GF-D8 (cell line): ENCODE data around the gene RUNX1.
A peak's percentile ranks its signal among the peaks of the same experiment; 100 is the strongest.

ENCODE experiments used
- DNase-seq: peaks from one replicate; lab custom pipeline; 2025; lab: John Stamatoyannopoulos, UW

RUNX1 gene

DNA sequence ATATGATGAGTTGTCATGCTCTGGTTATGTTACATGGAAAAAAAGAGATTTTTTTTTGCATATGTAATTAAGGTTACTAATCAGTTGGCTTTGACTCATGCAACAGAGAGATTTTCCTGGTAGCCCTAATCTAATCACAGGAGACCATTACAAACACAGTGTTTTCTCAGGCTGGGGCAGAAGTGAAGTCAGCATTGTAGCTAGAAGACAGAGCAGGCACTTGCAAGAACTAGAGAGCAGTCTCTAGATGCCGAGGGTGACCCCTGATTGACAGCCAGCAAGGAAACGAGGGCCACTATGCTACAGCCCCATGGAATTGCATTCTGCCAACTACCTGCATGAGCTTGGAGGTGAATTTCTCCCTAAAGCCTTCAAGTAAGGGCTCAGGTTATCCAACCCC lies 151.3 kb downstream of the RUNX1 start:
- DNase-seq, result no peak

- no peak for DNase-seq
Measured at GRCh38 chr21:34894401-34894800, 154.7 kb downstream of the RUNX1 start.

DNA sequence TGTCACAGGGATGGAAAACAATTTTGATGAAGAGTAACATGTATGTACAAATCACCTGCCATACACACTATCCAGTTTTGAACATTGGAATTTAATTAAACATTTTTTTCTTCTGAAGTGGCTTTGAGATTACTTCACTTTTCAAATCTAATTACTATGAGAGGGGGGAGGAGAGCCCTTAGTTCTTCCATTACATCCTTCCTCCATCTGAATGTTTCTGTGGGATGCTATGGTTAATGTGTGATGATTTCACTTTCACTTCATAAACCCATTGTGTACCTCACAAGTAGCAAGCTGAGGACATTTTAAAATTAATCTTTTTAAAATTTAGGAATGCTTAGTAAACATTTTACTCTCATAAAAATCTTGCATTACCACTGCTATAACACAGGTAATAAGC lies 156.9 kb downstream of the RUNX1 start:
- peak; percentile 72 for DNase-seq

GRCh38 chr21:34891613-34891943 lies 157.5 kb downstream of the RUNX1 start:
- no peak for DNase-seq

GRCh38 chr21:34890724-34891612 lies 158.1 kb downstream of the RUNX1 start:
- DNase-seq, result peak; percentile 34

DNA sequence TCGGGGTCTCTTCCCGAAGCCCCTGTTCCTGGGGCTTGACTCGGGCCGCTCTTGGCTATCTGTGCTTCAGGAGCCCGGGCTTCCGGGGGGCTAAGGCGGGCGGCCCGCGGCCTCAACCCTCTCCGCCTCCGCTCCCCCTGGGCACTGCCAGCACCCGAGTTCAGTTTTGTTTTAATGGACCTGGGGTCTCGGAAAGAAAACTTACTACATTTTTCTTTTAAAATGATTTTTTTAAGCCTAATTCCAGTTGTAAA lies 158.7 kb downstream of the RUNX1 start:
- DNase-seq, result no peak

GRCh38 chr21:34889676-34890469 lies 159.2 kb downstream of the RUNX1 start:
- peak; percentile 61 for DNase-seq

DNA sequence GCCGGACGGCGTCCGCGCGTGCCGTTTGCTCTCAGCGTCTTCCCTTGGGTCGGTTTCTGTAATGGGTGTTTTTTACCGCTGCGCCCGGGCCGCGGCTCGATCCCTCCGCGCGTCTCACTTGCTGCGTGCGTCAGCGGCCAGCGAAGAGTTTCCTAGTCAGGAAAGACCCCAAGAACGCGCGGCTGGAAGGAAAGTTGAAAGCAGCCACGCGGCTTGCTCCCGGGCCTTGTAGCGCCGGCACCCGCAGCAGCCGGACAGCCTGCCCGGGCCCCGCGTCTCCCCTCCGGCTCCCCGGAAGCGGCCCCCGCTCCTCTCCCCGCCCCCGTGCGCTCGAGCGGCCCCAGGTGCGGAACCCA lies 159.8 kb downstream of the RUNX1 start:
- DNase-seq, result no peak

DNA sequence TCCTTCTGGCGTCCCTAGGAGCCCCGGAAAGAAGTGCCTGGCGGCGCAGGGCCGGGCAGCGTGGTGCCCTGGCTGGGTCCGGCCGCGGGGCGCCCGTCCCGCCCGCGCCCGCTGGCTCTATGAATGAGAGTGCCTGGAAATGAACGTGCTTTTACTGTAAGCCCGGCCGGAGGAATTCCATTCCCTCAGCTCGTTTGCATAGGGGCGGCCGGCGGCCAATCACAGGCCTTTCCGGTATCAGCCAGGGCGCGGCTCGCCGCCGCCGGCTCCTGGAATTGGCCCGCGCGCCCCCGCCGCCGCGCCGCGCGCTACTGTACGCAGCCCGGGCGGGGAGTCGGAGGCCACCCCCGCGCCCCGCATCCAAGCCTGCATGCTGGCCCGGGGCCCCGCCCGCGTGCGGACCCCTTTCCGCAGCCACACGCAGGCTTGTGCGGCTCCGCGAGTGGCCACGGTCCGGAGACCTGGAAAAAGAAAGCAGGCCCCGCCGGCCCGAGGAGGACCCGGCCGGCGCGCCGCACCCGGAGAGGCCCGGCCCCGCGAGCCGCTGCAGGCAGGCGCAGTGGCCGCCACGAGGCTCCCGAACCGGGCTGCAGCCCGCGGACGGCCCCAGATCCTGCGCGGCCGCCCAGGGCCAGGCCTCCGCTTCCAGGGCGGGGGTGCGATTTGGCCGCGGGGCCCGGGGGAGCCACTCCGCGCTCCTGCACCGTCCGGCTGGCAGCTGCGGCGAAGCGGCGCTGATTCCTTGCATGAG lies 160.4 kb downstream of the RUNX1 start:
- DNase-seq, result peak; percentile 84

DNA sequence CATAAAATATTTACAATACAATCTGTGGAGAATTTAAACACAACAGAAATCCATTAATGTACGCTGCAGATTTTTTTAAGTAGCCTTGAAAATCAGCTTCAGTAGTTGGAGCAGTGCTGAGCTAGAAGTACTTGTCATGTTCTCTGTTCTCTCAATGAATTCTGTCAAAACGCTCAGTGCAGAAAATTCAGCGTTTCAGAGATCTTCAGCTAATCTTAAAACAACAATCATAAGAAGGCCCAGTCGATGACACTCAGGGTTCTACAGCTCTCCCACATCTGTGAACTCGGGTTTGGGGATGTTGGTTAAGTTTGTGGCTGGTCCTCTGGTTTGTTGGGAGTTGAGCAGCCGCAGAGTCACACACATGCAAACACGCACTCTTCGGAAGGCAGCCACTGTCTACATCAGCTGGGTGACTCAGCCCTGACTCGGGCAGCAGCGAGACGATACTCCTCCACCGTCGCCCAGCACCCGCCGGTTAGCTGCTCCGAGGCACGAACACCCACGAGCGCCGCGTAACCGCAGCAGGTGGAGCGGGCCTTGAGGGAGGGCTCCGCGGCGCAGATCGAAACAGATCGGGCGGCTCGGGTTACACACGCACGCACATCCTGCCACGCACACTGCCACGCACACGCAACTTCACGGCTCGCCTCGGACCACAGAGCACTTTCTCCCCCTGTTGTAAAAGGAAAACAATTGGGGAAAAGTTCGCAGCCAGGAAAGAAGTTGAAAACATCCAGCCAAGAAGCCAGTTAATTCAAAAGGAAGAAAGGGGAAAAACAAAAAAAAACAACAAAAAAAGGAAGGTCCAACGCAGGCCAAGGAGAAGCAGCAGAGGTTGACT lies 161.2 kb downstream of the RUNX1 start:
- DNase-seq, result peak; percentile 37

- no peak for DNase-seq
Measured at GRCh38 chr21:34887105-34887442, 162.0 kb downstream of the RUNX1 start.

GRCh38 chr21:34886240-34887104 lies 162.6 kb downstream of the RUNX1 start:
- no peak for DNase-seq

DNA sequence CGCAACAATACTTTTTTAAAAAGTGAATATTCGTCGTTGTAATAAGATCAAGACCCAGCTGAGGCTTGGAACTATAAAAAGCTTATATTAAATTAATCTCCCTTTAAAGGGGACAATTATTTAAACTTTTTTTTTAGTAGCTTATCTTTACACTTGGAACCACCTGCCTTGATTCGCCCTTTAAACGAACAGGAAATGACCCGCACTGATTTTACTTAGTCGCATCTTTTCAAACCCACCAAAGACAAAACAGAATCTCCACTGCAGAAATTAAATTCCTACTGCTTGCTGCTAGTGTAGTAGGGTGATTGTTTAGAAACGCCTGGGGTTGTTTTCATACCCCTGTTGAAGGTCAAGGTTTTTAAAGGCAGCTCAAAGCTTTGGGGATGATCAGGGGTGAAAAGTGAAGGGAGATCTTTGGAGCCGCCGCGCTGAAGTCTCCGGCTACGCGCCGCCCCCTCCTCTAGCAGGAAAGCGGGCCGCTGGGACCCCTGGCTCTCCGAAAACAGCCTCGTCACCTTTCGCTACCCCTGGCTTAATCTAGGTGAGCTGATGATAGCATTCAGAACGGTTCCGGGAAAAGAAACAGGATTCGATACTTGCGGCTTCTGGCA lies 163.4 kb downstream of the RUNX1 start:
- DNase-seq, result no peak

- no peak for DNase-seq
Measured at GRCh38 chr21:34885125-34885524, 164.0 kb downstream of the RUNX1 start.

DNA sequence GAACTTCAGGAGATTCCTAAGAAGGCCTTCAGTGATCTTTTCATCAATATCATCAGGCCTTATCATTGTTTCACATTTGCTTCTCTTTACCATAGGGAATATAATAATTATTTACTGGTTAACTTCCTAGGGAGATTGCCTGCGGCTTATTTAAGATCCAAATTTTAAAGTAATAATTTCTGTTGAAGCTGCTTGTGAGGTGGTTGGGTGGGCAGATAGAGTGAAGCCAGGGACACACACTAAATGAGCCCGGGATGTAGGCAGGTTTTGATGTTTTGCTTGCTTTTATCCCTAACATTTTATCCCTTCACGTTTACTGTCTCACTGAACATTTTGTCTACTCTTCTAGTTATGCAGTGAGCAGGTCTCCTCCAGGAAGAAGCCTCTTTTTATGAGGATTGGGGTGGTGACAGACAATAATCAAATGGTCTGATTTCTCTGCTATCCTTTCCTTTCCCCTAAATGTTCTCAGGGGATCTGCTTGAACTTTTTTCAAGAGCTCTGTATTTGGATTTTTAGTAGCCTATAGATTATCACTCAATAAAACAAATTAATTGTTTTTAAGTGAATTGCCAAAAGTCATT lies 164.7 kb downstream of the RUNX1 start:
- no peak for DNase-seq

- no peak for DNase-seq
Measured at GRCh38 chr21:34883491-34884271, 165.4 kb downstream of the RUNX1 start.

GRCh38 chr21:34882719-34883131 lies 166.4 kb downstream of the RUNX1 start:
- peak; percentile 86 for DNase-seq

GRCh38 chr21:34881839-34882371 lies 167.2 kb downstream of the RUNX1 start:
- no peak for DNase-seq

DNA sequence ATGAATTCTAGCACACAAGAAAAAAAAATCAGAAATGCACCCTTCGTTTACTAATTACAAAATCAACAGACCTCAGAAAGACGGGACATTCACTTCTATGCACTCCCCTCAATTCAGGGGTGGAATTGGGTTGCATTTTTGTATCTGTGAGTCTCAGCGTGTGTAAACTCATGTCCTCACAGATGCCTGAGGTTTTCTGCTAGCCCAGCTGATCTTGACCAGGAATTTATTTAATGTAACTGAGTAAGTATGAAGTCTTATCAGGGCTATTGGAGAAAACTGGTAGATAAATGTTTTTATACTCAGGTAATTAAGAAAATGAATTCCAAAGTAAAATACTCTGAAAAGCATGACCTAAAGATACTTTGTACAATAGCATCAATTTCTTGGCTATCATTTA lies 167.7 kb downstream of the RUNX1 start:
- DNase-seq, result no peak
